Ascending aorta (tissue), 2 donors: Measurements from ENCODE around the gene OSMR. TPM values are rescaled to one million over a fixed set of nuclear protein-coding genes. Genes with fewer than 3 reads are reported as not detected.

ENCODE experiments used
- DNase-seq, 2 donors: peaks; one replicate each; pipeline ENCODE4 v3.0.0-alpha.2; 2019; ENCODE audit warnings: low spot score in 2 of 2
- H3K27ac ChIP-seq, 2 donors: fragments of 200-600 bp; sonication (generic); one replicate each; pipeline ENCODE4 v1.5.1; 2016 to 2017; ENCODE audit warnings: mild to moderate bottlenecking in 1 of 2
- H3K27me3 ChIP-seq: fragments of 200-600 bp; sonication (generic); one replicate; pipeline ENCODE4 v1.5.1; 2017
- H3K36me3 ChIP-seq, 2 donors: fragments of 200-600 bp; sonication (generic); one replicate each; pipeline ENCODE4 v1.5.1; 2016
- H3K4me1 ChIP-seq, 2 donors: fragments of 200-600 bp; sonication (generic); one replicate each; pipeline ENCODE4 v1.5.1; 2016 to 2017; ENCODE audit warnings: mild to moderate bottlenecking in 1 of 2
- H3K4me3 ChIP-seq, 2 donors: fragments of 200-600 bp; sonication (generic); one replicate each; pipeline ENCODE4 v1.5.1; 2016 to 2017; ENCODE audit warnings: mild to moderate bottlenecking in 1 of 2
- H3K9me3 ChIP-seq, 2 donors: fragments of 200-600 bp; sonication (generic); one replicate each; pipeline ENCODE4 v1.5.1; 2016
- CTCF ChIP-seq, 3 experiments: fragments of 200-600 bp in 2 of 3; fragments of 450-650 bp in 1 of 3; sonication (generic) in 2 of 3; IDR thresholded peaks; one replicate each; pipeline ENCODE4 v1.5.1; 2016 to 2019; ENCODE audit warnings: antibody characterized with exemption in 3 of 3, mild to moderate bottlenecking in 1 of 3, moderate library complexity in 1 of 3
- intact Hi-C: fragments of 100-400 bp; cut with DNase I; formaldehyde crosslinking; loops from one replicate; pipeline ENCODE4 v1.15.1; 2023
- total RNA-seq: library from RNA; depleted of rRNA; stranded (reverse); fragments of >200 nt; gene quantifications from one replicate; pipeline ENCODE4 v1.1.0, GENCODE V29; 2016

OSMR gene
- total RNA-seq, 1 donor from 2014 or later, result 52.4 TPM

GRCh38 chr5:38922199-38922598 lies 76.4 kb downstream of the OSMR start:
- Histone ChIP-seq H3K9me3 (no peaks in the 10 kb centered on the region), H3K27ac (no peak overlapping the region), H3K4me3 (no peak overlapping the region), H3K36me3 (peaks cover 25 to 74% of the 10 kb centered on the region in 2 donors), H3K27me3 (no peaks in the 10 kb centered on the region), H3K4me1 (peaks cover 5 to 8% of the 10 kb centered on the region in 2 donors)
- intact Hi-C loops, result loop anchor here (1.0 kb wide), 1 partner anchor 90 kb away; no protein-coding TSS in a partner anchor
- peak; percentile 34 to 69 (median 63) for TF ChIP-seq CTCF (IDR thresholded peaks at IDR 0.05)
- no peak for DNase-seq

GRCh38 chr5:38923661-38924451 lies 78.0 kb downstream of the OSMR start:
- H3K27ac ChIP-seq, result peak overlapping the region; percentile 50 to 55
- intact Hi-C loops, result no loop called here
- DNase-seq, result no peak
- H3K27me3 ChIP-seq, result no peaks in the 10 kb centered on the region
- TF ChIP-seq CTCF (IDR thresholded peaks at IDR 0.05), result no peak
- peaks cover 37 to 69% of the 10 kb centered on the region in 2 donors for H3K36me3 ChIP-seq
- H3K4me1 ChIP-seq, result peaks cover 5 to 8% of the 10 kb centered on the region in 2 donors
- H3K9me3 ChIP-seq, result no peaks in the 10 kb centered on the region
- H3K4me3 ChIP-seq, result no peak overlapping the region

DNA sequence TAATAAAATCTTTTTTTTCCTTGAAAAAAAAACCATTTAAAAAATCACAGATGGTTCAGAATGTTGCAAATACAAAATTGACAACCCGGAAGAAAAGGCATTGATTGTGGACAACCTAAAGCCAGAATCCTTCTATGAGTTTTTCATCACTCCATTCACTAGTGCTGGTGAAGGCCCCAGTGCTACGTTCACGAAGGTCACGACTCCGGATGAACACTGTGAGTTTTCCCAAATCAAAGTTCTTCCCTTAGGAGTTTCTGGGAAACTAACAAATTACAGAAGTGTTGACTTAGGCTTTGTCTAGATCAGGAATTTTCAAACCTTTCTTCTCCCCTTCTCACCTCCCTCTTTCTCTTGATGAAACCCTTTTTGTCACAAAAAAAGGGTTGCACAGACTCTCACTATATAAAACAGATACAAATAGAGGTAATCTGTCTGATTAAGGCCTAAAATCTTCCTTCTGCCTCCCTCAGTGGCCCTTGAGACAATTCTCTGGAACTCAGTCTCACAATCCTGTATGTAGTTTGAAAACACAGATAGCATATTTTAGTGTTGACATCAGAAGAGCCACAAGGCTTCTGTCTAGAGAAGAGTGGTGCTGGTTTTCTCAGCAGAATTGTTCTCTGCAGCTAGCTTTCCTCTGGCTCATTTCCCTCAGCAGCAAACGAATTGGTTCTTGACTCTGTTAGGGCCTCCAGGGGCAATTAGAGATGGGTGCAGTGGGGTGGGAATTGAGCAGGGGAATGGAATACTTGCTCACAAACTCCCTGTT lies 79.5 kb downstream of the OSMR start:
- Histone ChIP-seq H3K36me3 (peaks cover 38 to 56% of the 10 kb centered on the region in 2 donors), H3K27ac (peak overlapping the region; percentile 42 to 65), H3K4me1 (peaks cover 5 to 8% of the 10 kb centered on the region in 2 donors), H3K9me3 (no peaks in the 10 kb centered on the region), H3K27me3 (no peaks in the 10 kb centered on the region), H3K4me3 (no peak overlapping the region)
- no peak for DNase-seq
- intact Hi-C loops, result no loop called here
- TF ChIP-seq CTCF (IDR thresholded peaks at IDR 0.05), result no peak

- DNase-seq, result no peak
- H3K4me3 ChIP-seq, result no peak overlapping the region
- no peak overlapping the region for H3K27ac ChIP-seq
- H3K36me3 ChIP-seq, result peaks cover 31 to 51% of the 10 kb centered on the region in 2 donors
- TF ChIP-seq CTCF (IDR thresholded peaks at IDR 0.05), result no peak
- H3K27me3 ChIP-seq, result no peaks in the 10 kb centered on the region
- H3K9me3 ChIP-seq, result no peaks in the 10 kb centered on the region
- intact Hi-C loops, result no loop called here
- H3K4me1 ChIP-seq, result peaks cover 5 to 8% of the 10 kb centered on the region in 2 donors
Observed at GRCh38 chr5:38926121-38926520, 80.3 kb downstream of the OSMR start.

DNA sequence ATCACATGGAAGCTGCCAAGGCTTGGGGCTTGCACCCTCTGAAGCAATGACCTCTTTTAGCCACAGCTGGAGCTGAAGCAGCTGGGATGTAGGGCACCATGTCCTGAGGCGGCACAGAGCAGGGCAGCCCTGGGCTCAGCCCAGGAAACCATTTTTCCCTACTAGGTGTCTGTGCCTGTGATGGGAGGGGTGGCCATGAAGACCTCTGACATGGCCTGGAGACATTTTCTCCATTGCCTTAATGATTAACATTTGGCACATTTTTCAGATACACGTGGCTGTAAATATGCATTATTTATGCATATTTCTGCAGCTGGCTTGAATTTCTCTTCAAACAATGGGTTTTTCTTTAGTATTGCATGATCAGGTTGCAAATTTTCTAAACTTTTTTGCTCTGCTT lies 81.7 kb downstream of the OSMR start:
- no peaks in the 10 kb centered on the region for H3K27me3 ChIP-seq
- H3K4me1 ChIP-seq, result peaks cover 5 to 8% of the 10 kb centered on the region in 2 donors
- no peak overlapping the region for H3K27ac ChIP-seq
- no peaks in the 10 kb centered on the region for H3K9me3 ChIP-seq
- DNase-seq, result no peak
- intact Hi-C loops, result no loop called here
- no peak for TF ChIP-seq CTCF (IDR thresholded peaks at IDR 0.05)
- H3K4me3 ChIP-seq, result no peak overlapping the region
- H3K36me3 ChIP-seq, result peaks cover 28 to 45% of the 10 kb centered on the region in 2 donors
